H9 (cell line): ENCODE measurements around the gene ZBTB43. TPM values are rescaled to one million over a fixed set of nuclear protein-coding genes. Genes with fewer than 3 reads are reported as not detected.

Experiments used
- DNase-seq: peaks from one replicate; pipeline ENCODE4 v3.0.0-alpha.2; 2017
- H2AFZ ChIP-seq: one replicate; pipeline ENCODE4 v1.6.1; 2013; ENCODE audit warnings: mild to moderate bottlenecking, low read length, control low read depth, moderate library complexity
- H2AK5ac ChIP-seq: 2 replicates; pipeline ENCODE4 v1.6.1; 2013; ENCODE audit warnings: low read length, control low read depth, mixed read lengths; ENCODE audit not compliant: insufficient read length
- H2BK120ac ChIP-seq: one replicate; pipeline ENCODE4 v1.6.1; 2013; ENCODE audit warnings: low read depth, mild to moderate bottlenecking, low read length, control low read depth, inconsistent platforms; ENCODE audit not compliant: poor library complexity, severe bottlenecking
- H2BK12ac ChIP-seq: 2 replicates; pipeline ENCODE4 v1.6.1; 2013; ENCODE audit warnings: low read length, control low read depth, mixed read lengths, low read depth; ENCODE audit not compliant: insufficient read length
- H2BK15ac ChIP-seq: 2 replicates; pipeline ENCODE4 v1.6.1; 2013; ENCODE audit warnings: low read depth, low read length, control low read depth
- H2BK20ac ChIP-seq: one replicate; pipeline ENCODE4 v1.6.1; 2013; ENCODE audit warnings: low read depth, mild to moderate bottlenecking, low read length, control low read depth, inconsistent platforms; ENCODE audit not compliant: poor library complexity, severe bottlenecking
- H2BK5ac ChIP-seq: 2 replicates; pipeline ENCODE4 v1.6.1; 2013; ENCODE audit warnings: low read length, control low read depth, mixed read lengths; ENCODE audit not compliant: insufficient read length
- H3K14ac ChIP-seq: 2 replicates; pipeline ENCODE4 v1.6.1; 2013; ENCODE audit warnings: low read length, control low read depth; ENCODE audit not compliant: insufficient read depth
- H3K18ac ChIP-seq: 2 replicates; pipeline ENCODE4 v1.6.1; 2013; ENCODE audit warnings: low read depth, mild to moderate bottlenecking, mixed read lengths, low read length, control low read depth; ENCODE audit not compliant: insufficient read length
- H3K23ac ChIP-seq: 2 replicates; pipeline ENCODE4 v1.6.1; 2013; ENCODE audit warnings: low read length, control low read depth, mixed read lengths, low read depth; ENCODE audit not compliant: insufficient read length
- H3K23me2 ChIP-seq: 2 replicates; pipeline ENCODE4 v1.6.1; 2013; ENCODE audit warnings: low read depth, mild to moderate bottlenecking, mixed read lengths, low read length, control low read depth; ENCODE audit not compliant: insufficient read length, poor library complexity, severe bottlenecking
- H3K27ac ChIP-seq: 2 replicates; pipeline ENCODE4 v1.5.1; 2013; ENCODE audit warnings: low read length, control low read depth, mixed read lengths, low read depth; ENCODE audit not compliant: insufficient read length
- H3K27me3 ChIP-seq: 2 replicates; pipeline ENCODE4 v1.6.1; 2013; ENCODE audit warnings: low read length, control low read depth, inconsistent platforms; ENCODE audit not compliant: insufficient read depth
- H3K4ac ChIP-seq: 2 replicates; pipeline ENCODE4 v1.6.1; 2013; ENCODE audit warnings: low read depth, mild to moderate bottlenecking, control low read depth, inconsistent platforms, low read length, moderate library complexity
- H3K4me1 ChIP-seq: 2 replicates; pipeline ENCODE4 v1.6.1; 2013; ENCODE audit warnings: low read length, control low read depth, inconsistent platforms; ENCODE audit not compliant: insufficient read depth
- H3K4me2 ChIP-seq: 2 replicates; pipeline ENCODE4 v1.6.1; 2013; ENCODE audit warnings: low read length, control low read depth, mixed read lengths; ENCODE audit not compliant: insufficient read length, insufficient read depth
- H3K56ac ChIP-seq: 2 replicates; pipeline ENCODE4 v1.6.1; 2013; ENCODE audit warnings: low read depth, mild to moderate bottlenecking, mixed read lengths, low read length, control low read depth; ENCODE audit not compliant: insufficient read length
- H3K79me1 ChIP-seq: 2 replicates; pipeline ENCODE4 v1.6.1; 2013; ENCODE audit warnings: low read depth, mild to moderate bottlenecking, moderate library complexity, low read length, control low read depth, inconsistent platforms; ENCODE audit not compliant: insufficient read depth, poor library complexity, severe bottlenecking
- H3K79me2 ChIP-seq: 2 replicates; pipeline ENCODE4 v1.6.1; 2013; ENCODE audit warnings: low read length, control low read depth, inconsistent platforms; ENCODE audit not compliant: insufficient read depth
- H3K9ac ChIP-seq: 2 replicates; pipeline ENCODE4 v1.6.1; 2013; ENCODE audit warnings: low read length, control low read depth, mixed read lengths; ENCODE audit not compliant: insufficient read length; ENCODE audit errors: extremely low read depth
- H3K9me3 ChIP-seq: one replicate; pipeline ENCODE4 v1.6.1; 2013; ENCODE audit warnings: low read depth, low read length, inconsistent platforms; ENCODE audit not compliant: control insufficient read depth
- H3T11ph ChIP-seq: one replicate; pipeline ENCODE4 v1.6.1; 2013; ENCODE audit warnings: mild to moderate bottlenecking, low read length, control low read depth, inconsistent platforms
- H4K20me1 ChIP-seq: one replicate; pipeline ENCODE4 v1.6.1; 2013; ENCODE audit not compliant: control insufficient read depth, insufficient read length, insufficient read depth
- H4K5ac ChIP-seq: 2 replicates; pipeline ENCODE4 v1.6.1; 2013; ENCODE audit warnings: low read depth, mild to moderate bottlenecking, mixed read lengths, low read length, control low read depth; ENCODE audit not compliant: insufficient read length
- H4K8ac ChIP-seq: replicated peaks from 2 replicates; pipeline ENCODE4 v1.6.1; 2013; ENCODE audit warnings: low read length, control low read depth, mixed read lengths, low read depth; ENCODE audit not compliant: insufficient read length
- H4K91ac ChIP-seq: 2 replicates; pipeline ENCODE4 v1.6.1; 2013; ENCODE audit warnings: low read depth, mild to moderate bottlenecking, moderate library complexity, mixed read lengths, low read length, control low read depth; ENCODE audit not compliant: insufficient read length
- H3K27ac Mint-ChIP-seq, 3 experiments: 2 replicates in 2 of 3; 3 replicates in 1 of 3; pipeline ENCODE4 v1.8.0; 2020 to 2021; ENCODE audit warnings: mixed read lengths in 3 of 3, mild to moderate bottlenecking in 1 of 3, moderate library complexity in 1 of 3
- H3K27me3 Mint-ChIP-seq: 2 replicates; pipeline ENCODE4 v1.8.0; 2021; ENCODE audit warnings: low read depth, mild to moderate bottlenecking, moderate library complexity, mixed read lengths
- H3K36me3 Mint-ChIP-seq, 3 experiments: 2 replicates in 2 of 3; 3 replicates in 1 of 3; pipeline ENCODE4 v1.8.0; 2020 to 2021; ENCODE audit warnings: low read depth in 3 of 3, mixed read lengths in 3 of 3; ENCODE audit not compliant: insufficient read depth in 1 of 3
- H3K4me1 Mint-ChIP-seq, 2 experiments: 2 replicates each; pipeline ENCODE4 v1.8.0; 2020; ENCODE audit warnings: mixed read lengths in 2 of 2
- H3K4me3 Mint-ChIP-seq, 2 experiments: 2 replicates in 1 of 2; 3 replicates in 1 of 2; pipeline ENCODE4 v1.8.0; 2020 to 2021; ENCODE audit warnings: mild to moderate bottlenecking in 2 of 2, mixed read lengths in 2 of 2, moderate library complexity in 1 of 2
- H3K9me3 Mint-ChIP-seq, 2 experiments: 2 replicates in 1 of 2; 3 replicates in 1 of 2; pipeline ENCODE4 v1.8.0; 2020; ENCODE audit warnings: mild to moderate bottlenecking in 2 of 2, mixed read lengths in 2 of 2, moderate library complexity in 1 of 2
- CTCF ChIP-seq: fragments of 200-600 bp; sonication (generic); conservative IDR thresholded peaks from 3 replicates; pipeline ENCODE4 v1.8.0; 2021; ENCODE audit warnings: antibody characterized with exemption, mild to moderate bottlenecking
- WGBS: extraction: QIAGEN DNeasy Blood & Tissue Kit; methylation state at CpG from one replicate; pipeline ENCODE4 v1.1.7; 2013; ENCODE audit warnings: missing lambda C conversion rate, low lambda C conversion rate, mixed read lengths; ENCODE audit not compliant: insufficient read length; ENCODE audit errors: extremely low coverage; 5-methylcytosine and 5-hydroxymethylcytosine counted together
- total RNA-seq: library from RNA; stranded (reverse); gene quantifications from 2 replicates; pipeline ENCODE4 v1.2.1, GENCODE V29; 2021

Gene ZBTB43
- total RNA-seq, 1 experiment from 2014 or later, result 15.7 TPM

DNA sequence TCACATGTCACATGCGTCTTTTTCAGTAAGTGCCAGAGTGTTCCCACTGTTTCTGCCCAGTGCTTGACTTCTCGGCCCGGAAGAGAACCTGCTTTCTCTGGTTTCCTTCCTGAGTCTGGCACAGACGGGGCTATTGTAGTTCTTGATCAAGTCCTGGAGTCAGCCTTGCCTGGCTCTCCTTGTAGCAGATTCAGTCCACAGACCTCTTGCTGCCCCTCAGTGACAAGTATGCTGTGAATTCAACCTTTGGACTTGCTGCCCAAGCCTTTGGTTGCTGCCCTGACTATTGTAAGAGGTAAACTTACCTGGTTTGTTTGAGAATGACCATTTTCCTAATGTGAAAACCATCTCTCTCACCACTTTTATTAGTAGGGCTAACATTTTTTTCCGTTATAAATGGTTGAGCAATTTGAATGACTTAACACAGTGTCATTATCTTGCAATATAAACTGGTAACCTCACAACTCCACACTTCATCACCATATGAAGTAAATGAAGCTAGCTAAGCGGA, 80.3 kb downstream of the ZBTB43 start:
- no CpG with 5 or more reads among the region's 6 CpGs for WGBS
- H2BK15ac ChIP-seq, result no peak overlapping the region
- no peaks in the 10 kb centered on the region for H3K79me1 ChIP-seq
- Mint-ChIP-seq H3K4me1 (peaks cover 12 to 27% of the 10 kb centered on the region in 2 experiments), H3K27ac (no peak overlapping the region), H3K27me3 (no peaks in the 10 kb centered on the region; the same call in 1 of the 2 replicates), H3K9me3 (no peaks in the 10 kb centered on the region), H3K36me3 (peaks cover 8 to 10% (median 10%) of the 10 kb centered on the region in 3 experiments; a peak in 6 of 7 replicates), H3K4me3 (no peak overlapping the region)
- H3K79me2 ChIP-seq, result no peaks in the 10 kb centered on the region
- H3K18ac ChIP-seq, result no peak overlapping the region
- H3T11ph ChIP-seq, result no peak overlapping the region
- H3K27ac ChIP-seq, result no peak overlapping the region
- H3K9ac ChIP-seq, result no peak overlapping the region
- TF ChIP-seq CTCF, result no peak
- no peak overlapping the region for H3K23ac ChIP-seq
- no peaks in the 10 kb centered on the region for H4K20me1 ChIP-seq
- no peak overlapping the region for H2BK20ac ChIP-seq
- H2BK5ac ChIP-seq, result no peak overlapping the region
- no peak overlapping the region for H3K56ac ChIP-seq
- no peaks in the 10 kb centered on the region for H3K9me3 ChIP-seq
- H4K8ac ChIP-seq, result no peak overlapping the region
- no peaks in the 10 kb centered on the region for H3K27me3 ChIP-seq
- H2BK12ac ChIP-seq, result no peak overlapping the region
- H2AK5ac ChIP-seq, result no peak overlapping the region
- no peaks in the 10 kb centered on the region for H3K23me2 ChIP-seq
- no peak overlapping the region for H3K4ac ChIP-seq
- no peak overlapping the region for H3K14ac ChIP-seq
- no peak overlapping the region for H2AFZ ChIP-seq
- H3K4me1 ChIP-seq, result no peaks in the 10 kb centered on the region; the same call in 1 of the 2 replicates
- no peak overlapping the region for H4K91ac ChIP-seq
- H3K4me2 ChIP-seq, result no peak overlapping the region
- no peak for DNase-seq
- H2BK120ac ChIP-seq, result no peak overlapping the region
- H4K5ac ChIP-seq, result no peak overlapping the region
